Measurements from ENCODE around the gene ITPRID2. TPM values are rescaled to one million over a fixed set of nuclear protein-coding genes. Genes with fewer than 3 reads are reported as not detected.

Gene ITPRID2
- total RNA-seq, 1 experiment from 2014 or later, result 54.8 TPM

DNA sequence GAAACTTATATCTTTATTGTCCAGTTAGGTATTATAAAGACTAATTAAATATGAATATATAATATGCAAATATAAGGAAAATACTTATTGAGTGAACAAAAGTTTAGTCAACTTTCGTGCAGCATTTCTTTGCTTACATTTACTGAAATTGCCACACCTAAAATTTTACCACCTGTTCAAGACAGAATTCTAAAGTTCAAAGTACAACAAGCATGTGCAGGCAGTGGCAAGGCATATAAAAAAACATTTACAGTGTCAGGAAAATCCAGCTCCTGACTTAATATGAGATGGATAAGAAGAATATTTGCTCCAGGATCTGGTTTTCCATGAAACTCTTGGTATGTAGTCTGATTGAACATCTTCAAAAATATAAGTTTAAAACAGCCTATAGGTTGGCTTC is 4.8 kb downstream of the ITPRID2 start:
- TF ChIP-seq, protein P1, sequence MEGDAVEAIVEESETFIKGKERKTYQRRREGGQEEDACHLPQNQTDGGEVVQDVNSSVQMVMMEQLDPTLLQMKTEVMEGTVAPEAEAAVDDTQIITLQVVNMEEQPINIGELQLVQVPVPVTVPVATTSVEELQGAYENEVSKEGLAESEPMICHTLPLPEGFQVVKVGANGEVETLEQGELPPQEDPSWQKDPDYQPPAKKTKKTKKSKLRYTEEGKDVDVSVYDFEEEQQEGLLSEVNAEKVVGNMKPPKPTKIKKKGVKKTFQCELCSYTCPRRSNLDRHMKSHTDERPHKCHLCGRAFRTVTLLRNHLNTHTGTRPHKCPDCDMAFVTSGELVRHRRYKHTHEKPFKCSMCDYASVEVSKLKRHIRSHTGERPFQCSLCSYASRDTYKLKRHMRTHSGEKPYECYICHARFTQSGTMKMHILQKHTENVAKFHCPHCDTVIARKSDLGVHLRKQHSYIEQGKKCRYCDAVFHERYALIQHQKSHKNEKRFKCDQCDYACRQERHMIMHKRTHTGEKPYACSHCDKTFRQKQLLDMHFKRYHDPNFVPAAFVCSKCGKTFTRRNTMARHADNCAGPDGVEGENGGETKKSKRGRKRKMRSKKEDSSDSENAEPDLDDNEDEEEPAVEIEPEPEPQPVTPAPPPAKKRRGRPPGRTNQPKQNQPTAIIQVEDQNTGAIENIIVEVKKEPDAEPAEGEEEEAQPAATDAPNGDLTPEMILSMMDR (IDR thresholded peaks at IDR 0.05; ENCODE audit: insufficient read depth in 1 of 2, low read depth in 1 of 2, low read length in 1 of 2, severe bottlenecking in 1 of 2, unreplicated experiment in 1 of 2), result no peak
- Mint-ChIP-seq H3K4me3 (ENCODE audit: unreplicated experiment) (peak overlapping the region; percentile 44), H3K9me3 (ENCODE audit: unreplicated experiment) (no peaks in the 10 kb centered on the region), H3K4me1 (ENCODE audit: low read depth, unreplicated experiment) (peaks cover 15% of the 10 kb centered on the region), H3K27ac (ENCODE audit: unreplicated experiment) (peak overlapping the region; percentile 26), H3K27me3 (ENCODE audit: insufficient read depth, unreplicated experiment) (no peaks in the 10 kb centered on the region), H3K36me3 (ENCODE audit: insufficient read depth, unreplicated experiment) (peaks cover 49% of the 10 kb centered on the region)
- intact Hi-C loops (cut with micrococcal nuclease; ENCODE audit: unreplicated experiment), result loop anchor here (10.0 kb wide), 1 partner anchor 321 kb away; no protein-coding TSS in a partner anchor
- H3K4me3 ChIP-seq (ENCODE audit: low read depth, low read length), result 0 out of 2 replicates have a peak overlapping the region, but pooled peaks have one; percentile 8
- no peaks in the 10 kb centered on the region for H3K27me3 ChIP-seq (replicated peaks; ENCODE audit: control insufficient read depth, insufficient read depth, low read length)
- H3K4me1 ChIP-seq, result peaks cover 27% of the 10 kb centered on the region
- ChIA-PET CTCF (interaction anchor here (1.3 to 1.6 kb wide), 2 partner anchors 153 to 181 kb away, joined by 3 to 6 read pairs; no protein-coding TSS in a partner anchor), POLR2A (no interaction called here)
- BruUV-seq (replicated peaks), result no TSS peak
- H3K9me3 ChIP-seq, result no peaks in the 10 kb centered on the region
- no peaks in the 10 kb centered on the region for H3K36me3 ChIP-seq (ENCODE audit: control insufficient read depth, insufficient read depth, low read length)
- peak in 1 of 2 experiments; percentile 8 for DNase-seq

DNA sequence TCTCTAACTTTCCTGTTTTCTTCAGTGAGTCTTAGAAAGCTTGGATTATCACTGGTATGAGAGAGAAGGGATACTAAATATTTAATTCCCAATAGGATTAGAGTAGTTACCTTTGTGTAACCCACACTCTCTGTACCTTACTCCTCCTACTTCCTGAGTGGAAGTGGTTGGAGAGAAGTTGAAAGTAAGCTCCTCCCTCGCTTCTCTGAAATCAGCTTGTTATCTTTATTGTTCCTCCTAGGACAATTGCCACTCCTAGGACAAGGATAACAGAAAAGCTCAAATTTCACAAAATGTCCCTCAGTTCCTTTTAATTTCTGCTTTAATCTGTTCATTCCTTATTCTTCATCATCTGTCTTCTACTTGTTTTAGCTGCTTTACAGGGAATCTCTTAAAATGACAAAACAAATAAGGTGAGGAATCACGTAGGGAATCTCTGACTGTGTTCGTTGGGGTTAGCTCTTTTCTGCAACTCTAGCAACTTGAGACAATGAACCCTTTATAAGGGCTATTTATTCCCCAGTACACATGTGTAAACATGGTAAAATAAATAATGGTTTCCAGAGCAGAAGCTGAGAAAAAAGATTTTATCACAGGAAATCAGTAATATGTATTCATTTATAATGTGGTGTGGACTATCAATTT is 8.6 kb downstream of the ITPRID2 start:
- Histone ChIP-seq H3K27me3 (replicated peaks; ENCODE audit: control insufficient read depth, insufficient read depth, low read length) (no peaks in the 10 kb centered on the region), H3K4me3 (ENCODE audit: low read depth, low read length) (no peak overlapping the region), H3K4me1 (peaks cover 21% of the 10 kb centered on the region), H3K9me3 (no peaks in the 10 kb centered on the region), H3K36me3 (ENCODE audit: control insufficient read depth, insufficient read depth, low read length) (no peaks in the 10 kb centered on the region)
- POLR2A ChIA-PET, result interaction anchor here (1.0 kb wide), 1 partner anchor 157 kb away, joined by 3 read pairs; no protein-coding TSS in a partner anchor
- peaks cover 15% of the 10 kb centered on the region for H3K4me1 Mint-ChIP-seq (ENCODE audit: low read depth, unreplicated experiment)
- no peak overlapping the region for H3K4me3 Mint-ChIP-seq (ENCODE audit: unreplicated experiment)
- no peaks in the 10 kb centered on the region for H3K27me3 Mint-ChIP-seq (ENCODE audit: insufficient read depth, unreplicated experiment)
- TF ChIP-seq, protein P1 (IDR thresholded peaks at IDR 0.05; ENCODE audit: insufficient read depth in 1 of 2, low read depth in 1 of 2, low read length in 1 of 2, severe bottlenecking in 1 of 2, unreplicated experiment in 1 of 2), result no peak
- peaks cover 63% of the 10 kb centered on the region for H3K36me3 Mint-ChIP-seq (ENCODE audit: insufficient read depth, unreplicated experiment)
- BruUV-seq (replicated peaks), result no TSS peak
- H3K27ac Mint-ChIP-seq (ENCODE audit: unreplicated experiment), result no peak overlapping the region
- intact Hi-C loops (cut with micrococcal nuclease; ENCODE audit: unreplicated experiment), result no loop called here
- no peak for DNase-seq
- CTCF ChIA-PET, result no interaction called here
- H3K9me3 Mint-ChIP-seq (ENCODE audit: unreplicated experiment), result no peaks in the 10 kb centered on the region

DNA sequence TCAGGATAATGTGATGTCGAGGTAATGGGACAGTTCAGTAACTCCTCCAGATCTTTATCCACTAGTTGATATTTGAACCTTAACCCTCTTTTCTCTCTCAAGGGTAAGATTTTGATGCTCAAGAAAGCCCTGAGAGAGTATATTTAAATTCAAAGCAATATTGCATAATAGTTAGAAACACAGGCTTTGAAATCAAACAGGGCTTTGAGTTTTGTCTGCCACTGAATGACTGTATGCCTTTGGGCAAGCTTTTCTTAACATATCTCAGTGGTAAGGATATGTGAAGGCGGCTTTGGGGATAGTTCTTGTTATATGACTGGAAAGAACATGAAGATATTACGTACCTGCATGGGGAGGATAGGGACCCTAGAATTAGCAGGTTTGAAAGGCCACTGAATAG is 11.1 kb downstream of the ITPRID2 start:
- Mint-ChIP-seq H3K27me3 (ENCODE audit: insufficient read depth, unreplicated experiment) (no peaks in the 10 kb centered on the region), H3K27ac (ENCODE audit: unreplicated experiment) (no peak overlapping the region), H3K4me3 (ENCODE audit: unreplicated experiment) (no peak overlapping the region), H3K36me3 (ENCODE audit: insufficient read depth, unreplicated experiment) (peaks cover 68% of the 10 kb centered on the region), H3K4me1 (ENCODE audit: low read depth, unreplicated experiment) (no peaks in the 10 kb centered on the region), H3K9me3 (ENCODE audit: unreplicated experiment) (no peaks in the 10 kb centered on the region)
- TF ChIP-seq, protein P1 (IDR thresholded peaks at IDR 0.05; ENCODE audit: insufficient read depth in 1 of 2, low read depth in 1 of 2, low read length in 1 of 2, severe bottlenecking in 1 of 2, unreplicated experiment in 1 of 2), result no peak
- no peak overlapping the region for H3K4me3 ChIP-seq (ENCODE audit: low read depth, low read length)
- H3K27me3 ChIP-seq (replicated peaks; ENCODE audit: control insufficient read depth, insufficient read depth, low read length), result no peaks in the 10 kb centered on the region
- no peak for DNase-seq
- H3K9me3 ChIP-seq, result no peaks in the 10 kb centered on the region
- peaks cover 1% of the 10 kb centered on the region; the same call in 1 of the 2 replicates for H3K36me3 ChIP-seq (ENCODE audit: control insufficient read depth, insufficient read depth, low read length)
- ChIA-PET POLR2A (no interaction called here), CTCF (no interaction called here)
- BruUV-seq (replicated peaks), result no TSS peak
- no peaks in the 10 kb centered on the region for H3K4me1 ChIP-seq
- intact Hi-C loops (cut with micrococcal nuclease; ENCODE audit: unreplicated experiment), result no loop called here

Data from Caco-2 (cell line).